ENCODE measurements around the gene DOP1B.
"Not testable (repeated sequence)": the region's sequence is repeated elsewhere in the genome, so short reads cannot be mapped to it uniquely, and the experiment has no call there.

DOP1B gene

GRCh38 chr21:36134803-36135390 is 21.7 kb upstream of the DOP1B start, which contains the start of gene CBR3:
Gene CBR3 (plus strand): TSS chr21:36135079. CDS start chr21:36135193, 114 bp downstream.
- no peak for DNase-seq (ENCODE audit: low spot score)

- peak; percentile 51 for DNase-seq (ENCODE audit: low spot score)
These were observed 21.1 kb upstream of the DOP1B start for GRCh38 chr21:36135391-36136102.

GRCh38 chr21:36139791-36140190 is 16.8 kb upstream of the DOP1B start:
- DNase-seq (ENCODE audit: low spot score) = not testable (repeated sequence)

GRCh38 chr21:36141513-36141925 is 15.1 kb upstream of the DOP1B start:
- DNase-seq (ENCODE audit: low spot score) = peak; percentile 54

- not testable (repeated sequence) for DNase-seq (ENCODE audit: low spot score)
These were observed 12.4 kb upstream of the DOP1B start for GRCh38 chr21:36144233-36144632.

GRCh38 chr21:36145259-36145658 is 11.4 kb upstream of the DOP1B start:
- DNase-seq (ENCODE audit: low spot score) = no peak

GRCh38 chr21:36147911-36148310 is 8.7 kb upstream of the DOP1B start:
- DNase-seq (ENCODE audit: low spot score) = no peak

- no peak for DNase-seq (ENCODE audit: low spot score)
These were observed 7.7 kb upstream of the DOP1B start for GRCh38 chr21:36148886-36149285.

- no peak for DNase-seq (ENCODE audit: low spot score)
These were observed 6.6 kb upstream of the DOP1B start for GRCh38 chr21:36149788-36150711.

GRCh38 chr21:36155603-36156338 is 853 bp upstream of the DOP1B start:
- DNase-seq (ENCODE audit: low spot score) = no peak

GRCh38 chr21:36156339-36156814 is 247 bp upstream of the DOP1B start:
- DNase-seq (ENCODE audit: low spot score) = peak; percentile 89

GRCh38 chr21:36159356-36159921 is 2.8 kb downstream of the DOP1B start:
- DNase-seq (ENCODE audit: low spot score) = no peak

- no peak for DNase-seq (ENCODE audit: low spot score)
These were observed 4.2 kb downstream of the DOP1B start for GRCh38 chr21:36160850-36161178.

GRCh38 chr21:36162631-36163030 is 6.0 kb downstream of the DOP1B start:
- no peak for DNase-seq (ENCODE audit: low spot score)

GRCh38 chr21:36163750-36164741 is 7.4 kb downstream of the DOP1B start:
- DNase-seq (ENCODE audit: low spot score) = peak; percentile 48

- no peak for DNase-seq (ENCODE audit: low spot score)
These were observed 8.7 kb downstream of the DOP1B start for GRCh38 chr21:36165356-36165755.

- DNase-seq (ENCODE audit: low spot score) = no peak
These were observed 10.1 kb downstream of the DOP1B start for GRCh38 chr21:36166705-36167104.

- DNase-seq (ENCODE audit: low spot score) = no peak
These were observed 10.9 kb downstream of the DOP1B start for GRCh38 chr21:36167541-36167940.

- no peak for DNase-seq (ENCODE audit: low spot score)
These were observed 13.0 kb downstream of the DOP1B start for GRCh38 chr21:36169470-36170128.

- no peak for DNase-seq (ENCODE audit: low spot score)
These were observed 14.2 kb downstream of the DOP1B start for GRCh38 chr21:36170823-36171222.
